ENCODE data around the gene CD81. TPM values are rescaled to one million over a fixed set of nuclear protein-coding genes. Genes with fewer than 3 reads are reported as not detected.
A peak's percentile ranks its signal among the peaks of the same experiment; 100 is the strongest.

CD81 gene
- total RNA-seq, 1 donor = 195 TPM

DNA sequence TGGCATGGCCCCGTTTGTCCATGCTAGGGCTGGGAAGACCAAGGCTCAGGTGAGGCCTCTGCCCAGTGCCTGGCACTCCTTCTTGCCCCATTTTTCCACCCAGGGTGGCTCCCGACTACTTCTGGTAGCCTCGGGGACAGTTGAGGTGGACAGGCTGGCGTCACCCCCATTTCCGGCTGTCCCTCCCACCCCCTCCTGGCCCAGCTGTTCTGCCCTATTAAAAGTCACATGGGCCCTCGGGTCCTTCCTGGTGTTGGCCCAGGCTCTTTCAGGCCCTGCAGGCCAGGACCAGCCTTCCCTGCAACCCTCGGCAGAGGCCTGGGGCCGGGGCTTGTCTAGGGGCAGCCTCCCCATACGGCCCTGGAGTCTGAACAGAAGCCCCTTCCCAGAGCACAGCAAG lies 9.5 kb downstream of the CD81 start:
- Histone ChIP-seq H2AFZ (ENCODE audit: low read length) (no peak overlapping the region), H4K20me1 (ENCODE audit: insufficient read depth, low read length) (peaks cover 94% of the 10 kb centered on the region), H3K4me1 (ENCODE audit: insufficient read depth, low read length) (peaks cover 20% of the 10 kb centered on the region), H3K36me3 (ENCODE audit: insufficient read depth, low read length) (peaks cover 5% of the 10 kb centered on the region), H3K4me3 (ENCODE audit: insufficient read depth, low read length) (no peak overlapping the region), H3K4me2 (ENCODE audit: insufficient read depth, low read length) (no peak overlapping the region), H3K9me3 (ENCODE audit: low read depth, low read length) (no peaks in the 10 kb centered on the region), H3K27ac (ENCODE audit: low read depth, low read length) (peak overlapping the region; percentile 48), H3K27me3 (ENCODE audit: insufficient read depth, low read length) (no peaks in the 10 kb centered on the region), H3K79me2 (ENCODE audit: insufficient read depth, low read length) (peaks cover 97% of the 10 kb centered on the region)
- TF ChIP-seq, protein P1, sequence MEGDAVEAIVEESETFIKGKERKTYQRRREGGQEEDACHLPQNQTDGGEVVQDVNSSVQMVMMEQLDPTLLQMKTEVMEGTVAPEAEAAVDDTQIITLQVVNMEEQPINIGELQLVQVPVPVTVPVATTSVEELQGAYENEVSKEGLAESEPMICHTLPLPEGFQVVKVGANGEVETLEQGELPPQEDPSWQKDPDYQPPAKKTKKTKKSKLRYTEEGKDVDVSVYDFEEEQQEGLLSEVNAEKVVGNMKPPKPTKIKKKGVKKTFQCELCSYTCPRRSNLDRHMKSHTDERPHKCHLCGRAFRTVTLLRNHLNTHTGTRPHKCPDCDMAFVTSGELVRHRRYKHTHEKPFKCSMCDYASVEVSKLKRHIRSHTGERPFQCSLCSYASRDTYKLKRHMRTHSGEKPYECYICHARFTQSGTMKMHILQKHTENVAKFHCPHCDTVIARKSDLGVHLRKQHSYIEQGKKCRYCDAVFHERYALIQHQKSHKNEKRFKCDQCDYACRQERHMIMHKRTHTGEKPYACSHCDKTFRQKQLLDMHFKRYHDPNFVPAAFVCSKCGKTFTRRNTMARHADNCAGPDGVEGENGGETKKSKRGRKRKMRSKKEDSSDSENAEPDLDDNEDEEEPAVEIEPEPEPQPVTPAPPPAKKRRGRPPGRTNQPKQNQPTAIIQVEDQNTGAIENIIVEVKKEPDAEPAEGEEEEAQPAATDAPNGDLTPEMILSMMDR (IDR thresholded peaks at IDR 0.05; ENCODE audit: extremely low read depth, low read depth, low read length) = no peak
- no peak for DNase-seq (ENCODE audit: insufficient read length, low spot score, missing footprints)

DNA sequence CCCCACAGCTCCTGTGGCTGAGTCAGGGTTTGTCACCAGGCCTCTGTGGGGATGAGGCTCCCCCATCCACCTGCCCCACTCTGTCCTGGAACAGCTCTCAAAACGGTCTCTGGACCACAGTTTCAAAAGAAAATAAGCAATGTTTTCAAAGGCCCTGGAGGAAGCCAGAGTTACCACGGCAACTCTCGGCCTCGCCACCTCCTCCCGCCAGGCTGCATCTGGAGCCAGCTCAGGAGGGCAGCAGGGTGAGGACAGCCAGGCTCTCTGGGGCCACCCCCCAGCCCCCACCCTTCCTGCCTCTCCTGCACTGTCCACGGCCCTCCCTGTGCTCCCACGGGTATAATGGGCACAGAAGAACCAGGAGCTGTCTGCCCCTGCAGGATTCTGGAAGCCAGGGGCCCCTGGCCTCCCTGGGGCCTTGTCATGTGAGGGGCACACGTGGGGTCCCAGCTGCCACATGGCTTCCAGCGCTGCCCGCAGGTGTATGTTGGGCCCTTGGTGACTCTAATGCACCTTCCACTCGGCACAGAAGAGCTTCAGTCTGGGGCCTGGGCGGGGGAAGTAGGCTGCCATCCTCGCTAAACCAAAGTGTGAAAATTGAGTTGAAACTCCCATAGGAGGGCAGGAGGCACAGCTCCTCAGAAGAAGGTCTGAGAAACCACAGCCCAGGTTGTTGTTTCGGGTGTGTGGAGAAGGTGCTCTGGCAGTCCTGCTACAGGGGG lies 10.3 kb downstream of the CD81 start:
- H2AFZ ChIP-seq (ENCODE audit: low read length) = no peak overlapping the region
- H3K4me1 ChIP-seq (ENCODE audit: insufficient read depth, low read length) = peaks cover 20% of the 10 kb centered on the region
- no peak overlapping the region for H3K4me3 ChIP-seq (ENCODE audit: insufficient read depth, low read length)
- peaks cover 5% of the 10 kb centered on the region for H3K36me3 ChIP-seq (ENCODE audit: insufficient read depth, low read length)
- peak overlapping the region; percentile 48 for H3K27ac ChIP-seq (ENCODE audit: low read depth, low read length)
- H3K4me2 ChIP-seq (ENCODE audit: insufficient read depth, low read length) = no peak overlapping the region
- H3K79me2 ChIP-seq (ENCODE audit: insufficient read depth, low read length) = peaks cover 96% of the 10 kb centered on the region
- H3K9me3 ChIP-seq (ENCODE audit: low read depth, low read length) = no peaks in the 10 kb centered on the region
- TF ChIP-seq, protein P1 (IDR thresholded peaks at IDR 0.05; ENCODE audit: extremely low read depth, low read depth, low read length) = no peak
- DNase-seq (ENCODE audit: insufficient read length, low spot score, missing footprints) = peak; percentile 97
- H3K27me3 ChIP-seq (ENCODE audit: insufficient read depth, low read length) = no peaks in the 10 kb centered on the region
- H4K20me1 ChIP-seq (ENCODE audit: insufficient read depth, low read length) = peaks cover 94% of the 10 kb centered on the region

DNA sequence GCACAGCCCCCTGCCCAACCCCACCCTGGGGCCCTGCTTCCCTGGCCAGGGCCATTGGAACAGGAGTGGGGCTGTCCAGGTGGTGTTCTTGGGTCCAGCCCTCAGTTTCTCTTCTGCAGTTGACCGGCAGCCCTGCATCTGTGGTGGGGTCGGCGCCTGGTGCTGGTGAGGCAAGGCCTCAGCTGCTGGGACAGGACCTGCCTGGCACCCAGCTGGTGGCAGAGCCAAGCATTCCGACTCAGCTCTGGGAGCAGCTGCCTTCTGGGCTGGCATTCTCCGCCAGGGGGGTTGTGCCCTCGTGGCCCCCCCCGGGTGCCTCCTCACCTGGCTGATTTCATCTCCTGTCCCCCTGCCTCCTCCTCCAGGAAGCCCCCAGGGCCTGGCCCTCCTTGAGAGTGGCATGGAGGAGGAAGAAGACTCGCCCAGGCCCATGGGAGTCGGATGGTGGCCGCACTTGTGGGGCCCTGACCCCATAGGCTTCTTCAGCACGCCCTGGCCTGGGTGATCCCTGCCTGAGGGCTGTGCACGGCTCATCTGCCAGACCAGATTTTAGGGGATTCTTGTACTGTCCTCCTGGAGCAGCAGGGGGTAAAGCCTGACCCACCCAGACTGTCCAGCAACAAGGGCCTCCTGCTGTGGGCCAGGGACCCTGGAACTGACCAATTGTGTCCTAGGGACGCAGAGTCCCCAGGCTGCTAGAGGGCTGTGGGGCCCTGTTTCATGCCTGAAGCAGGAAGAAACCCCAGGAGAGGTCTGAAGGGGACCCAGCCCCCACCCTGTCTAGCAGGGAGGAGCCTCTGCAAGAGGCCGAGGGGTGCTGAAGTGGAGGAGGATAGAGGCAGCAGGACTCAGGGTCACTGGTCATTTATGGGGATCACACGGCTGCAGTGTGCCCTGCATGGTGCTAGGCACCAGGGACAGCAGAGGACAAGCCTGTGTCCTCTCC lies 11.6 kb downstream of the CD81 start:
- peak overlapping the region; percentile 33 for H3K27ac ChIP-seq (ENCODE audit: low read depth, low read length)
- H3K79me2 ChIP-seq (ENCODE audit: insufficient read depth, low read length) = peaks cover 96% of the 10 kb centered on the region
- H3K4me3 ChIP-seq (ENCODE audit: insufficient read depth, low read length) = no peak overlapping the region
- no peak for DNase-seq (ENCODE audit: insufficient read length, low spot score, missing footprints)
- H3K4me1 ChIP-seq (ENCODE audit: insufficient read depth, low read length) = peaks cover 17% of the 10 kb centered on the region
- peaks cover 5% of the 10 kb centered on the region for H3K36me3 ChIP-seq (ENCODE audit: insufficient read depth, low read length)
- no peak overlapping the region for H3K4me2 ChIP-seq (ENCODE audit: insufficient read depth, low read length)
- no peaks in the 10 kb centered on the region for H3K9me3 ChIP-seq (ENCODE audit: low read depth, low read length)
- H4K20me1 ChIP-seq (ENCODE audit: insufficient read depth, low read length) = peaks cover 82% of the 10 kb centered on the region
- TF ChIP-seq, protein P1 (IDR thresholded peaks at IDR 0.05; ENCODE audit: extremely low read depth, low read depth, low read length) = no peak
- H3K27me3 ChIP-seq (ENCODE audit: insufficient read depth, low read length) = no peaks in the 10 kb centered on the region
- H2AFZ ChIP-seq (ENCODE audit: low read length) = no peak overlapping the region
